GM12878 (cell line): Measurements from ENCODE around the gene CIAPIN1. TPM values are rescaled to one million over a fixed set of nuclear protein-coding genes. Genes with fewer than 3 reads are reported as not detected.
A peak's percentile ranks its signal among the peaks of the same experiment; 100 is the strongest.

Experiments used
- BRCA1 ChIP-seq: IDR thresholded peaks from 2 replicates; pipeline ENCODE4 v1.6.1; 2011; ENCODE audit warnings: low read depth, low read length, improper control_type of control experiment
- CBX5 ChIP-seq: sonication (generic); IDR thresholded peaks from 2 replicates; pipeline ENCODE4 v1.6.1; 2016; ENCODE audit warnings: low read depth, moderate library complexity, mild to moderate bottlenecking, inconsistent platforms
- DPF2 ChIP-seq: fragments of 450-650 bp; IDR thresholded peaks from 2 replicates; pipeline ENCODE4 v1.6.1; 2017; ENCODE audit warnings: mild to moderate bottlenecking
- ESRRA ChIP-seq: IDR thresholded peaks from 2 replicates; pipeline ENCODE4 v1.6.1; 2012; ENCODE audit warnings: mild to moderate bottlenecking, low read length, improper control_type of control experiment
- EZH2 ChIP-seq: IDR thresholded peaks from 2 replicates; pipeline ENCODE4 v1.6.1; 2012; ENCODE audit warnings: low read depth, mild to moderate bottlenecking, control low read depth, inconsistent platforms, low read length, borderline replicate concordance; ENCODE audit not compliant: control insufficient read depth
- IKZF1 ChIP-seq: fragments of 450-650 bp; conservative IDR thresholded peaks from 2 replicates; pipeline ENCODE4 v1.6.1; 2017; ENCODE audit warnings: antibody characterized with exemption, mild to moderate bottlenecking
- NFYB ChIP-seq: IDR thresholded peaks from 2 replicates; pipeline ENCODE4 v1.6.1; 2011; ENCODE audit warnings: low read depth, mild to moderate bottlenecking, low read length, improper control_type of control experiment, moderate library complexity; ENCODE audit not compliant: insufficient read depth
- PML ChIP-seq: IDR thresholded peaks from 2 replicates; pipeline ENCODE4 v1.6.1; 2012; ENCODE audit warnings: low read length, inconsistent platforms
- POU2F2 ChIP-seq: IDR thresholded peaks from 3 replicates; pipeline ENCODE4 v1.6.1; 2011; ENCODE audit warnings: low read depth, mild to moderate bottlenecking, low read length, borderline replicate concordance
- PRDM15 ChIP-seq: fragments of 450-650 bp; formaldehyde crosslinking; IDR thresholded peaks from 2 replicates; pipeline ENCODE4 v1.4.0; 2020; ENCODE audit warnings: mild to moderate bottlenecking, moderate library complexity
- RAD51 ChIP-seq: fragments of 450-650 bp; IDR thresholded peaks from 2 replicates; pipeline ENCODE4 v1.6.1; 2016; ENCODE audit warnings: moderate library complexity, mild to moderate bottlenecking, inconsistent platforms
- SIN3A ChIP-seq: IDR thresholded peaks from 2 replicates; pipeline ENCODE4 v1.6.1; 2012; ENCODE audit warnings: low read depth, low read length, improper control_type of control experiment
- SMAD1 ChIP-seq: fragments of 450-650 bp; IDR thresholded peaks from 2 replicates; pipeline ENCODE4 v1.6.1; 2018; ENCODE audit warnings: mild to moderate bottlenecking, low read depth; ENCODE audit not compliant: partially characterized antibody
- STAT3 ChIP-seq: IDR thresholded peaks from 2 replicates; pipeline ENCODE4 v1.6.1; 2011; ENCODE audit warnings: low read depth, low read length, improper control_type of control experiment
- TCF3 ChIP-seq: IDR thresholded peaks from 2 replicates; pipeline ENCODE4 v1.6.1; 2012; ENCODE audit warnings: low read depth, mild to moderate bottlenecking, low read length, borderline replicate concordance; ENCODE audit not compliant: insufficient read depth
- WRNIP1 ChIP-seq: IDR thresholded peaks from 2 replicates; pipeline ENCODE4 v1.6.1; 2011; ENCODE audit warnings: low read depth, low read length, improper control_type of control experiment, borderline replicate concordance
- YY1 ChIP-seq: IDR thresholded peaks from 2 replicates; pipeline ENCODE4 v1.6.1; 2011; ENCODE audit warnings: low read depth, mild to moderate bottlenecking, low read length
- ZBTB4 ChIP-seq: fragments of 450-650 bp; formaldehyde crosslinking; IDR thresholded peaks from 2 replicates; pipeline ENCODE4 v1.4.0; 2022; ENCODE audit warnings: mild to moderate bottlenecking, moderate library complexity
- polyA plus RNA-seq, 11 experiments: library from polyadenylated mRNA; depleted of rRNA in 4 of 11; unstranded in 6 of 11; stranded (reverse) in 5 of 11; fragments of >200 nt; fragmentation: Nextera tagmentation in 4 of 11; fragmentation: Illumina TruSeq in 1 of 11; extraction: Ambion mirVana in 4 of 11; extraction: Trizol in 1 of 11; gene quantifications; 1 replicate in 1 of 11; 2 replicates in 10 of 11; pipeline versions ENCODE4 v1.2.1 to v1.2.3, GENCODE V29; 2011 to 2016; ENCODE audit warnings: inconsistent platforms in 2 of 11, missing spikeins in 2 of 11, low read depth in 1 of 11
- total RNA-seq, 4 experiments: library from RNA; depleted of rRNA in 3 of 4; stranded (reverse); fragments of >200 nt in 3 of 4; fragmentation: Illumina TruSeq in 1 of 4; extraction: Trizol in 1 of 4; gene quantifications; 2 replicates each; pipeline versions ENCODE4 v1.2.1 to v1.2.3, GENCODE V29; 2013 to 2021
- TF ChIP-seq, protein P1 (sequence below): fragments of 450-650 bp; IDR thresholded peaks from 2 replicates; pipeline ENCODE4 v1.6.1; 2016; ENCODE audit warnings: mild to moderate bottlenecking, moderate library complexity, borderline replicate concordance

The CIAPIN1 gene
- total and polyA plus RNA-seq, 10 of the 15 experiments (the other 5 are each of a cell fraction or from before 2014, with no cell fraction given): 46.2 to 150 (median 54.3) TPM

DNA sequence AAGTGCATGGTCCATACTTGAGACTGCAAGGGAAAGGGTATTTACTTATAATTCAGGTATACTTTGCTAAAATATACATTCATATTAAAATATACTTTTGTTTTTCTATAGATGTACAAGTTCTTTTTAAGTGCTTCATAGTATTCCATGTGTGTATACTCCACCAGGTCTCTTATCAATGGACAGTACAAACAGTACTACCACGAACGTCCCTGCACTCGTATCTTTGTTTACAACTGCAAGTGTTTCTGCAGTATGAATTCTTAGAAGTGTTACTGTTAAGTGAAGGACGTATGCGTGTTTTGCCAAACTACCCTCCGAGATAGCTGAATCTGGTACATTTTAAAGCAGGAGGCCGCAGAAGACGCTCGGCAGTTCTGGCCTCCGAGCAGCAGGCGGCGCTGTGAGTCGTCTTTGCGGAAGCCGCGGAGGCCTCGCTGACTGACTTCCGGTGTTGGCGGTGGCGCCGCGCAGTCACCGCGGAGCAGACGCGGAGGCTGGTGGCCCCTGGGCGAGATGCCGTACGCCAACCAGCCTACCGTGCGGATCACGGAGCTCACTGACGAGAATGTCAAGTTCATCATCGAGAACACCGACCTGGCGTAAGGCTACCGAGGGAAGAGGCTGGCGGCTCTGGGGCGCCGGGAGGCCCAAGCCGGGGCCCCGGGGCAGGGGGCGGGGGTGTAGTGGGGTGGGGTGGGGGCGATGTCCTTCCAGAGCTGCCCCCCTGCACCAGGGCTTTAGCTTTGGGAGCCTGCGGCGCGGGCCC lies 15.2 kb upstream of the CIAPIN1 start, which contains the start of gene POLR2C (continued):
- TF ChIP-seq ZBTB4 (CRISPR knock-in tag) (no peak), SIN3A (0 out of 2 replicates have a peak, but pooled peaks have one; percentile 53), SMAD1 (peak; percentile 25), STAT3 (no peak), ESRRA (no peak), TCF3 (peak; percentile 47; the same call in 1 of the 2 replicates), EZH2 (no peak), DPF2 (peak; percentile 54), POU2F2 (peak; percentile 92; the same call in 2 of the 3 replicates), PML (peak; percentile 93; the same call in 1 of the 2 replicates), IKZF1 (peak; percentile 86), YY1 (peak; percentile 88), WRNIP1 (no peak), BRCA1 (no peak), PRDM15 (no peak), CBX5 (peak; percentile 75; the same call in 1 of the 2 replicates), NFYB (no peak), RAD51 (no peak)
- TF ChIP-seq, protein P1, sequence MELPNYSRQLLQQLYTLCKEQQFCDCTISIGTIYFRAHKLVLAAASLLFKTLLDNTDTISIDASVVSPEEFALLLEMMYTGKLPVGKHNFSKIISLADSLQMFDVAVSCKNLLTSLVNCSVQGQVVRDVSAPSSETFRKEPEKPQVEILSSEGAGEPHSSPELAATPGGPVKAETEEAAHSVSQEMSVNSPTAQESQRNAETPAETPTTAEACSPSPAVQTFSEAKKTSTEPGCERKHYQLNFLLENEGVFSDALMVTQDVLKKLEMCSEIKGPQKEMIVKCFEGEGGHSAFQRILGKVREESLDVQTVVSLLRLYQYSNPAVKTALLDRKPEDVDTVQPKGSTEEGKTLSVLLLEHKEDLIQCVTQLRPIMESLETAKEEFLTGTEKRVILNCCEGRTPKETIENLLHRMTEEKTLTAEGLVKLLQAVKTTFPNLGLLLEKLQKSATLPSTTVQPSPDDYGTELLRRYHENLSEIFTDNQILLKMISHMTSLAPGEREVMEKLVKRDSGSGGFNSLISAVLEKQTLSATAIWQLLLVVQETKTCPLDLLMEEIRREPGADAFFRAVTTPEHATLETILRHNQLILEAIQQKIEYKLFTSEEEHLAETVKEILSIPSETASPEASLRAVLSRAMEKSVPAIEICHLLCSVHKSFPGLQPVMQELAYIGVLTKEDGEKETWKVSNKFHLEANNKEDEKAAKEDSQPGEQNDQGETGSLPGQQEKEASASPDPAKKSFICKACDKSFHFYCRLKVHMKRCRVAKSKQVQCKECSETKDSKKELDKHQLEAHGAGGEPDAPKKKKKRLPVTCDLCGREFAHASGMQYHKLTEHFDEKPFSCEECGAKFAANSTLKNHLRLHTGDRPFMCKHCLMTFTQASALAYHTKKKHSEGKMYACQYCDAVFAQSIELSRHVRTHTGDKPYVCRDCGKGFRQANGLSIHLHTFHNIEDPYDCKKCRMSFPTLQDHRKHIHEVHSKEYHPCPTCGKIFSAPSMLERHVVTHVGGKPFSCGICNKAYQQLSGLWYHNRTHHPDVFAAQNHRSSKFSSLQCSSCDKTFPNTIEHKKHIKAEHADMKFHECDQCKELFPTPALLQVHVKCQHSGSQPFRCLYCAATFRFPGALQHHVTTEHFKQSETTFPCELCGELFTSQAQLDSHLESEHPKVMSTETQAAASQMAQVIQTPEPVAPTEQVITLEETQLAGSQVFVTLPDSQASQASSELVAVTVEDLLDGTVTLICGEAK: peak; percentile 95
